ENCODE results near the gene AAGAB. TPM values are rescaled to one million over a fixed set of nuclear protein-coding genes. Genes with fewer than 3 reads are reported as not detected.

The AAGAB gene
- total RNA-seq, 2 experiments from 2014 or later = 14.2 to 15.6 TPM

GRCh38 chr15:67174864-67175573 is 79.4 kb downstream of the AAGAB start:
- peaks cover 89% of the 10 kb centered on the region for H3K36me3 ChIP-seq (ENCODE audit: insufficient read depth, low read length)
- CTCF ChIA-PET = interaction anchor here (1.0 kb wide), 1 partner anchor 229 kb away, joined by 3 read pairs; no protein-coding TSS in a partner anchor

GRCh38 chr15:67174446-67174845 is 80.0 kb downstream of the AAGAB start:
- DNase-seq (no peak), ATAC-seq (ENCODE audit: poor library complexity) (no peak)
- H3K4me1 Mint-ChIP-seq (ENCODE audit: low read depth) = peaks cover 47% of the 10 kb centered on the region
- no peaks in the 10 kb centered on the region for H3K27me3 Mint-ChIP-seq
- no peak for TF ChIP-seq CTCF (IDR thresholded peaks at IDR 0.05)
- Histone ChIP-seq H3K36me3 (ENCODE audit: insufficient read depth, low read length) (peaks cover 89% of the 10 kb centered on the region), H3K9me3 (ENCODE audit: control insufficient read depth in 1 of 2, insufficient read depth in 1 of 2, low read length in 2 of 2) (no peaks in the 10 kb centered on the region), H3K4me1 (ENCODE audit: insufficient read depth, low read length) (peaks cover 40% of the 10 kb centered on the region), H3K27me3 (ENCODE audit: control insufficient read depth in 1 of 2, insufficient read depth in 2 of 2, low read length in 2 of 2) (no peaks in the 10 kb centered on the region), H3K4me3 (ENCODE audit: low read length) (no peak overlapping the region), H3K27ac (ENCODE audit: low read depth in 1 of 2, low read length in 2 of 2) (peak overlapping the region in 1 of 2 donors; percentile 52)
- peaks cover 83% of the 10 kb centered on the region for H3K36me3 Mint-ChIP-seq (ENCODE audit: low read depth)
- no peak overlapping the region for H3K4me3 Mint-ChIP-seq
- no peaks in the 10 kb centered on the region for H3K9me3 Mint-ChIP-seq
- peak overlapping the region; percentile 31 for H3K27ac Mint-ChIP-seq
- CTCF ChIA-PET = no interaction called here
- POLR2A ChIA-PET = interaction anchor here (0.7 kb wide), 1 partner anchor 61 kb away, joined by 3 read pairs; no protein-coding TSS in a partner anchor
- intact Hi-C loops (cut with DNase I, micrococcal nuclease) = no loop called here

More at GRCh38 chr15:67174864-67175573, 79.4 kb downstream of the AAGAB start:
- no peak overlapping the region for H3K4me3 ChIP-seq (ENCODE audit: low read length)
- ATAC-seq (ENCODE audit: poor library complexity) = no peak
- no peaks in the 10 kb centered on the region for H3K9me3 Mint-ChIP-seq
- POLR2A ChIA-PET = no interaction called here
- peaks cover 83% of the 10 kb centered on the region for H3K36me3 Mint-ChIP-seq (ENCODE audit: low read depth)
- DNase-seq = peak in 1 of 14 experiments; percentile 34
- H3K27me3 Mint-ChIP-seq = no peaks in the 10 kb centered on the region
- TF ChIP-seq CTCF (IDR thresholded peaks at IDR 0.05) = no peak
- intact Hi-C loops (cut with DNase I, micrococcal nuclease) = no loop called here
- H3K4me1 Mint-ChIP-seq (ENCODE audit: low read depth) = peaks cover 47% of the 10 kb centered on the region
- no peak overlapping the region for H3K4me3 Mint-ChIP-seq
- H3K27ac ChIP-seq (ENCODE audit: low read depth in 1 of 2, low read length in 2 of 2) = peak overlapping the region in 1 of 2 donors; percentile 52
- H3K9me3 ChIP-seq (ENCODE audit: control insufficient read depth in 1 of 2, insufficient read depth in 1 of 2, low read length in 2 of 2) = no peaks in the 10 kb centered on the region
- H3K4me1 ChIP-seq (ENCODE audit: insufficient read depth, low read length) = peaks cover 40% of the 10 kb centered on the region
- H3K27ac Mint-ChIP-seq = peak overlapping the region; percentile 31
- H3K27me3 ChIP-seq (ENCODE audit: control insufficient read depth in 1 of 2, insufficient read depth in 2 of 2, low read length in 2 of 2) = no peaks in the 10 kb centered on the region

GRCh38 chr15:67173786-67174185 is 80.7 kb downstream of the AAGAB start:
- POLR2A ChIA-PET = interaction anchor here (0.7 to 0.8 kb wide), 2 partner anchors 24 to 62 kb away, joined by 3 read pairs; no protein-coding TSS in a partner anchor
- H3K27ac Mint-ChIP-seq = peak overlapping the region; percentile 19
- DNase-seq = no peak
- no peaks in the 10 kb centered on the region for H3K9me3 Mint-ChIP-seq
- peaks cover 84% of the 10 kb centered on the region for H3K36me3 Mint-ChIP-seq (ENCODE audit: low read depth)
- H3K4me3 ChIP-seq (ENCODE audit: low read length) = no peak overlapping the region
- H3K4me1 Mint-ChIP-seq (ENCODE audit: low read depth) = peaks cover 47% of the 10 kb centered on the region
- ATAC-seq (ENCODE audit: poor library complexity) = no peak
- intact Hi-C loops (cut with DNase I, micrococcal nuclease) = no loop called here
- no peaks in the 10 kb centered on the region for H3K27me3 Mint-ChIP-seq
- no peaks in the 10 kb centered on the region for H3K9me3 ChIP-seq (ENCODE audit: control insufficient read depth in 1 of 2, insufficient read depth in 1 of 2, low read length in 2 of 2)
- no peak overlapping the region for H3K27ac ChIP-seq (ENCODE audit: low read depth in 1 of 2, low read length in 2 of 2)
- no peak for TF ChIP-seq CTCF (IDR thresholded peaks at IDR 0.05)
- CTCF ChIA-PET = no interaction called here
- peaks cover 89% of the 10 kb centered on the region for H3K36me3 ChIP-seq (ENCODE audit: insufficient read depth, low read length)
- H3K4me1 ChIP-seq (ENCODE audit: insufficient read depth, low read length) = peaks cover 40% of the 10 kb centered on the region
- H3K27me3 ChIP-seq (ENCODE audit: control insufficient read depth in 1 of 2, insufficient read depth in 2 of 2, low read length in 2 of 2) = no peaks in the 10 kb centered on the region
- no peak overlapping the region for H3K4me3 Mint-ChIP-seq

All from CD4-positive, alpha-beta T cell (primary cell).